Stimulated activated CD8-positive, alpha-beta memory T cell treated with anti-CD3 and anti-CD28 coated beads, Interleukin-2, amount 100 ng/mL, for 1 hour (primary cell): ENCODE results near the gene XPR1.

ENCODE experiments used
- DNase-seq, 2 donors: peaks; one replicate each; pipeline ENCODE4 v3.0.0-alpha.2; 2020; ENCODE audit warnings: low read depth in 2 of 2

XPR1 gene

GRCh38 chr1:180615493-180616290, 16.1 kb upstream of the XPR1 start:
- DNase-seq, result no peak

DNA sequence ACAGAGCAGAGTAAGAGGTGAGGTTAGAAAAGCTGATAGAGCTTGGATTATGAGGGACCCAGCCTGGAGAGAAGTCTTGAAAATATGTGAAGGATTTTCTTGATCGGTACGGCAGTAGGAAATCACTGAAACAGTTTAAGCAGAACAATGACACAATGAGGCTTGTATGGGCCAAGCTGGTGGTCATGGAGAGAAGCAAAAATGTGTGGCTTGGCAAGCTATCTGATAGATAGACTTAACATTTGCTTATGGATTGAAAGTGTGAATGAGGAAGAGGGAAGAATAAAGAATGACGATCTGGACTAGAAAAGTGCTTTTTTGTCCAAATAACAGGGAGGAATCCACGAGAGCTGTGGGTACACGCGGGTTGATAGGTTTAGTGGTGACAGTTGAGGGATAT, 15.4 kb upstream of the XPR1 start:
- no peak for DNase-seq

DNA sequence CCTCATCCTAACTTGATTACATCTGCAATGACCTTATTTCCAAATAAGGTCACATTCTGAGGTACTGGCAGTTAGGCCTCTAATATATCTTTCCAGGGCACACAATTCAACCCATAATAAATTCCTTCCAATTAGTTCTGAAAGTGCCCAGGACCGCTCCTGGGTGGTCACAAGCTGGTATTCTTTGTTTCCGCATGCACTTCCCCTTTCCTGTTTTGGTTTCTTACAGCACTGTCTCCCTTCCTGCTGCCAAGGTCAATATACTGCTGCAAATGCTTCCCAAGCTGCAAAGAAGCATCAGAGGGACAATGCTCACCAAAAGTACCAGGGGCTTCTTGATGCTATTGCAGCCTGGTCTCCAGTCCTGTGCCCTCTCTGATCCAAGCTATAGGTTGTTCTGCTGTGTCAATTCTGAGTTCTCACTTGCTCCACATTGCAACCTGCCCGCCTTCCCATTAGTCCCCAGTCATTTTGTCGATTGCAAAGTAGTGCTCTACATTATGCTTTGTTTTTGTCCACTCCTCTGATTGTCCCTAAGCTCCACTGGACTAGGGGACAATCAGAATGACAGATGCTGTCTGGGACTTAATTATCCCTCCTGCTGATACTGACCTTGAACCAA, 13.9 kb upstream of the XPR1 start:
- DNase-seq, result no peak

DNA sequence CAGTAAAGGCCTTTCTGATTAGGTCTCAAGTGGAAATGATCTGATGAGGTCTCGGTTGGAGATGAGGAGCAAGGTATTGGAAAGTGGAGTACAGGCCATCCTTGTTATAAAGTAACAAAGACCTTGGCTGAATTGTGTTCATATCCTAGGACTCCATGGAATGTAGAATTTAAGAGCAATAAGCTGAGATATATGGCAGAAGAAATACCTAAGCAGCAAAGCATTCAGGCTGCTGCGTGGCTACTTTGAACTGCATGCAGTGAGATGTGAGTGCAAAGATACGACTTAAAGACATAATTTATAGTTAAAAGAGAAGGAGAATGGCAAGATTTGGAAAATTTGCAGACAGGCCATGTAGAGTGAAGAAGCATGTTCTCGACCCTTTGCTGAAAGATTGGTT, 11.2 kb upstream of the XPR1 start:
- DNase-seq, result no peak

- DNase-seq, result no peak
Measured at GRCh38 chr1:180622658-180623508, 8.9 kb upstream of the XPR1 start.

DNA sequence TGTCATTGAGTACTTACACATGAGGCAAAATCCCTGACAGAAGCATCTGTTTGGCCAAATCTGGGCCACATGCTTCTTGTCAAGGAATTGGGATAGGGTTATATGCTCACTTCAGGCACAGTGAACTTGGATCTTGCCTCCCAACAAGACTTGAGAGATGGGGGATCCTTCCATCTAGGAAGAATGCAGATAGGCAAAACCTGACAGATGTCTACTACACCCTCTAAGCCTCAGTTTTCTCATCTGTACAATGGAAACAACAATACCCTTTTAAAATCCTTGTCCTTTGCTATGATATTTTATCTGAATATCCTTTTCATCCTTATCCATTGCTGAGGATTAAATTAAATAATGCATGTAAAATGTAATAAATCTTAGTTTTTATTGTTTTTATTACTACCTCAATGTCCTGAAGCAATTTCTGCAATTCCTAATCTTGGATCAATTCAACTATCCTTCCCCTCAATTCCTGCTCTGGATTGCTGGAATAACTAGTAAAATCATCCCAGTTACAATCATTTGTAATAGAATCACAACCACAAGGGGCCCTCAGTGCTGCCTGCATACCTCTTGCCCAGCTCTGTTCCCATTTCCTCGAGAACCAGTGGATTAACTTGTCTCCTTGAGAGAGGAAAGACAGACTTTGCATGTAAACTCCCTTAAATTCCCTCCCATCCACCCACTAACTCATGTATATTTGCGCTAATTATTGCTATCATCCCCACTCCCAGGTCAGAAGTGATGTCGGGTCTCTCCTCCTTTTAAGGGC, 8.1 kb upstream of the XPR1 start:
- DNase-seq, result no peak

DNA sequence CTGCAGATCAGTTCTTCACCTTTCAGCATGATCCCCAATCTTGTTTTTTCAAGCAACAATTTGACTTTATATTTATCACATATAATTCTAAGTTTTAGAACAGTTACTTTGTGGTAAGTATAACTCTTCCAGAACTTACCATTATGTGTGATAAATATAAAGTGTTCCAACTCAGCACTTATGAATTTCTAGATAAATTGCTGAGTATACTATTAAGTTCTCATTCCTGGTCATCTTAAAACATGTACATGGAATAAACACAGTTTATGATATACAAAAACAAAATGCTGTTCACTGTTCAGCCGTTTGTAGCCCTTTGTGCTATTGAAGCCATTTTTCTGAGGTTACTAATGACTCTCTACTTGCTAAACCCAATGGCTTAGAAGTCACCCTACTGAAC, 5.1 kb upstream of the XPR1 start:
- DNase-seq, result no peak

- DNase-seq, result no peak
Measured at GRCh38 chr1:180627411-180627810, 4.4 kb upstream of the XPR1 start.

- DNase-seq, result no peak
Measured at GRCh38 chr1:180628646-180629045, 3.2 kb upstream of the XPR1 start.

DNA sequence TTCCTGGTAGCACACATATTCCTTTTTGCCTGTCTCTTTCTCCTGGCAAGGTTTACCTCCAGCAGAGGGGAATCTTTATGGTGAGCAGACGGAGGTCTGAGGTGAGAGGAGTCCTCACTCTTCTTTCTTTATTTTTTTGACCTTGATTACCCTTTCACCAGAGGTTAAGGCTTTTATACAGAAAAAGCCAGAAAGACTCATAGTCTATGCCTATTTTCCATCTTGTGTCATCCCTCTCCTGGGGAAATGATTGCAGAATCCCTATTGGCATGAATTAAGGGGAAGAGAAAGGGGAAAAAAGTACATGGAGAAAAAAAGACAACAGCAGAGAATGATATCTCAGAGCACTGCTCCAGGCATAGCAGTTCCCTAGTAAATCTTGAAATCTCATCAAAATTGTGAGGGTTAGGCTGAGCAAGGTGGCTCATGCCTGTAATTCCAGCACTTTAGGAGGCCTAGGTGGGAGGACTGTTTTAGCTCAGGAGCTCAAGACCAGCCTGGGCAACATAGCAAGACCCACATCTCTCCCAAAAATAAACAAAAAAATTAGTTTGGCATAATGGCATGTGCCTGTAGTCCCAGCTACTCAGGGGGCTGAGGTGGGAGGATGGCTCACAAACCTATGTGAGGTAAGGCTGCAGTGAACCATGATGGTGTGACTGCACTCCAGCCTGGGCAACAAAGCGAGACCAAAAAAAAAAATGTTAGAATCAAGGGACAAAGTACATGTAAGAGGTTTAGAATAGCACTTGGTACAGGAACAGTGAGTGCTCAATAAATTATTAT, 1.2 kb upstream of the XPR1 start:
- DNase-seq, result no peak

- no peak for DNase-seq
Measured at GRCh38 chr1:180631194-180631765, 542 bp upstream of the XPR1 start.

DNA sequence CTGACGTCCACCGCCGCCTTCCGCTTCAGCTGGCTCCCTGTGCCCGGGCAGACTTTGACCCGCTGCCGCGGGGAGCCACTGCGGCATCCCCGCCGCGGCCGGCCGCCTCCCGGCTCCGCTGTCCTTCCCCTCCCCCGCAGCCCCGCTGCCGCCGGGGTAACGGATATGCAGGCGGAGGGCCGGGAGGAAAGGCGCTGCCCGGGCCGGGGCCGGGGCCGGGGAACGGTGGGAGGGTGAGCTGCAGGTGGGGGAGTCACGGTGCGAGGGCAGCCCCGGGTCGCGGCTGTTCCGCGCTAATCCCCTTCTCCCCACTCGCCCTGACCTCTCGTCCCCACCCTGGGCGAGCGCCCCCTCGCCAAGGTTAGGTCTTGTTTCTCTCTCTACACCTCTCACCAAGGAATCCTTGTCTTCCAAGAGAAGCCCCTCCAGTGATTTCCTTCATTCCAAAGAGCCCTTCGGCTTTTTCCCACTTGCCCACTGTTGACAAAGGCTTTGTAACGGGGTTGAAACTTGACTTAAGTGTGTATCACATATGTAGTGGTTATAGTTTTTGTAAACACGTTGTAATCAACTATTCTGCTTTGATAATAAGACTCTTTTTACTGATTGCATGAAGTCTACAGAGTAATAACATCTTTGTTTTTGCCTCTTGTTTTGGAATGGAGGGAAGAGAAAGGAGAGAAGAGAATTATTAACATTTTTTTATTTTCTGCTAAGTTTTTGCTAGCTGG, 669 bp downstream of the XPR1 start:
- DNase-seq, result peak; percentile 8 to 19

GRCh38 chr1:180633057-180634056, 1.5 kb downstream of the XPR1 start:
- no peak for DNase-seq

DNA sequence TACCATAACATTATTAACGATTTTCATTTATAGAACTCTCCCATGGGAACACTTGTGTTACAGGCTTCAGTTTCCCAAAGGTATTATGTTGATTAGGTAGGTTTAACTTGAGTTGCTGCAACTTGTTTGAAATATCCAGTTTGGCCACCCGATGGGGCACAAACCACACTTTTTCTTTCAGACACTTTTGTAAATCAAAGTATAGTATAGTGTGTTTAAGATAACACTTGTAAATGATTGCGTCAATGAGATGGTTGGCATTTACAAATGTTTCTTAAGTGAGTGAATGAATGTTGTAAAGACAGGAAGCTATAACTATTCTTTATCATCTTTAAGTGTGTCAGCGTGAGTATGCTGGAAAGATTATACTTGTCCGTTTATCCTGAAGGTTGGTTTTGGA, 4.3 kb downstream of the XPR1 start:
- no peak for DNase-seq

DNA sequence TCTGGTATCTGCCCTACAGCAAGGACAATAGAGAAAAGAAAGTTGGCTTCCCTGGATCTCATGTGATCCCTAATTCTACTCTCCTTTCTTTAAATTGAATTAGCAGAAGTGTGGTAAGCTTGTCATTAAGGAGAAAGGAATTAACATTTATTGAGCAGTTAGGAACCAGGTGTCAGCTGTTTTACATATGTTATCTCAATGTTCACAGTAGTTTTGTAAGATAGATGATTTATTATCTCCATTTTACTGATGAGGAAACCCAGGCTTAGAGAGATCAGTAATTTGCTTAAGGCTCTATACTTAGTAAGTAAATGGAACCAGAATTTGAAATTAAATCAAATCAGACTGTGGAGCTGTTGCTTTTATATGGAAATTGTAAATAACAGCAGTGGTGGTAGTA, 8.0 kb downstream of the XPR1 start:
- no peak for DNase-seq

DNA sequence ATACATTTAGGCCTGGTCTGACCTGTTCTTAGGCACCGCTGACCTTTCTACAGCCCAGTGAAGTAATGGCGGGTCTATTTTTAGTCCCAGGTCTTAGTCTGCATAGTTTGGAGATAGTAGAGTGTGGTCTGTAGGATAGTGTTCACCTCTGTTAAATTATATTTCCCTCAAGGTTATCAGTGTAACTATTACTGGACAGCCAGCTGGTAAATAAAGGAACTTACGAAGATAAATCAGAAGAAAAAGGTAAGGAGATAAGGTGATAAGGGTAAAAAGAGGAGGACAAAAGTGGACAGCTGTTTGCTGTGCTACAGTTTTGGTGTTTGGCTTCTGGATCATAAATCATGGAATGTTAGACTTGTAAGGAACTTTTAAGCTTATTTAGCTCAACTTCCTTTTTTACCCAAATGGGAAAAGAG, 8.7 kb downstream of the XPR1 start:
- DNase-seq, result no peak

DNA sequence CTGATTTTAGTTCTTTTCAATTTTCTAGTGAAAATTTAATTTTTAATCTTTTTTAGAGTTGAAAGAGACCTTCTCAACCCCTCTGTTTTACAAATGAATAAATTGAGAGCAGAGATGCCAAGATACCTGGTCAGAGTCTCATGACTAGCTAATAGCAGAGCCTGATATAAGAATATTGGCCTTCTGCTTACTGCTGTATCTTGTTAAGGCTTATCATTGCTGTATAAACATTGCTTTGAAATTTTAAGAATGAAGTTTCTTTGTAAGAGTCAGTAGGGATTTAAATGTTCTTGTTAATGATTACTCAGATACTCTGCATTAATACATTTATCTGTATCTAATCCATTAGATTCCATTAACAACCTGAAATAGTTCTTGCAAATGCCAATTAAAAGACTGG, 9.8 kb downstream of the XPR1 start:
- no peak for DNase-seq

GRCh38 chr1:180642781-180643180, 11.0 kb downstream of the XPR1 start:
- DNase-seq, result no peak

GRCh38 chr1:180643693-180644092, 11.9 kb downstream of the XPR1 start:
- no peak for DNase-seq
